ENCODE measurements around the gene KCNQ1. TPM values are rescaled to one million over a fixed set of nuclear protein-coding genes. Genes with fewer than 3 reads are reported as not detected.

KCNQ1 gene
- total RNA-seq, 1 experiment from 2014 or later: not detected

DNA sequence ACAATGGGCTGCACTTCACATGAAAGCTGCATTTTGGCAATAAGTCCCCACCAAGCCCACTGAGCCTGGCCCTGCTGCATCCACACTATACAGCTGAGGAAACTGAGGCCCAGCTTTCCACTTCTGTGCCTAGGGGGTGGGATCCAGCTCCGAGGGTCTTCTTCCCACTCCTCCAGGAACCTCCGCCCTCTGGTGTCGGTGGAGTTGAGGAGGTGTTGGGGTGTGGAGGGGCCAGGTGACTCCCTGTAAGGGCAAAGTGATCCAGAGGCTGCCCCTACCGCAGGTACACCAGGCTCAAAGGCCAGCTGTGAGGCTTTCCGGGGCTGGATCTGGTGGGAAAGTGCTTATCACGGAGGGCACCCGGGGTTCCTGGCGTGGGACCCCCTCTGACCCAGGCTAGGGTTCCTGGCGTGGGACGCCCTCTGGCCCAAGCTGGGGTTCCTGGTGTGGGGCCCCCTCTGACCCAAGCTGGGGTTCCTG is 125.0 kb downstream of the KCNQ1 start:
- no peaks in the 10 kb centered on the region for H3K9me3 Mint-ChIP-seq (ENCODE audit: unreplicated experiment)
- no peak overlapping the region for H3K27ac Mint-ChIP-seq (ENCODE audit: low read depth, unreplicated experiment)
- H3K27me3 Mint-ChIP-seq (ENCODE audit: insufficient read depth, unreplicated experiment): no peaks in the 10 kb centered on the region
- ChIA-PET CTCF (no interaction called here), POLR2A (interaction anchor here (0.5 kb wide), 1 partner anchor 104 kb away, joined by 4 read pairs; no protein-coding TSS in a partner anchor)
- H3K36me3 Mint-ChIP-seq (ENCODE audit: insufficient read depth, unreplicated experiment): no peaks in the 10 kb centered on the region
- intact Hi-C loops (cut with micrococcal nuclease): no loop called here
- BruUV-seq (replicated peaks): no TSS peak
- no peak overlapping the region for H3K4me3 Mint-ChIP-seq (ENCODE audit: unreplicated experiment)
- TF ChIP-seq, protein P1, sequence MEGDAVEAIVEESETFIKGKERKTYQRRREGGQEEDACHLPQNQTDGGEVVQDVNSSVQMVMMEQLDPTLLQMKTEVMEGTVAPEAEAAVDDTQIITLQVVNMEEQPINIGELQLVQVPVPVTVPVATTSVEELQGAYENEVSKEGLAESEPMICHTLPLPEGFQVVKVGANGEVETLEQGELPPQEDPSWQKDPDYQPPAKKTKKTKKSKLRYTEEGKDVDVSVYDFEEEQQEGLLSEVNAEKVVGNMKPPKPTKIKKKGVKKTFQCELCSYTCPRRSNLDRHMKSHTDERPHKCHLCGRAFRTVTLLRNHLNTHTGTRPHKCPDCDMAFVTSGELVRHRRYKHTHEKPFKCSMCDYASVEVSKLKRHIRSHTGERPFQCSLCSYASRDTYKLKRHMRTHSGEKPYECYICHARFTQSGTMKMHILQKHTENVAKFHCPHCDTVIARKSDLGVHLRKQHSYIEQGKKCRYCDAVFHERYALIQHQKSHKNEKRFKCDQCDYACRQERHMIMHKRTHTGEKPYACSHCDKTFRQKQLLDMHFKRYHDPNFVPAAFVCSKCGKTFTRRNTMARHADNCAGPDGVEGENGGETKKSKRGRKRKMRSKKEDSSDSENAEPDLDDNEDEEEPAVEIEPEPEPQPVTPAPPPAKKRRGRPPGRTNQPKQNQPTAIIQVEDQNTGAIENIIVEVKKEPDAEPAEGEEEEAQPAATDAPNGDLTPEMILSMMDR (IDR thresholded peaks at IDR 0.05; ENCODE audit: unreplicated experiment): no peak
- H3K4me1 Mint-ChIP-seq (ENCODE audit: insufficient read depth, unreplicated experiment): no peaks in the 10 kb centered on the region
- DNase-seq (ENCODE audit: unreplicated experiment): no peak

DNA sequence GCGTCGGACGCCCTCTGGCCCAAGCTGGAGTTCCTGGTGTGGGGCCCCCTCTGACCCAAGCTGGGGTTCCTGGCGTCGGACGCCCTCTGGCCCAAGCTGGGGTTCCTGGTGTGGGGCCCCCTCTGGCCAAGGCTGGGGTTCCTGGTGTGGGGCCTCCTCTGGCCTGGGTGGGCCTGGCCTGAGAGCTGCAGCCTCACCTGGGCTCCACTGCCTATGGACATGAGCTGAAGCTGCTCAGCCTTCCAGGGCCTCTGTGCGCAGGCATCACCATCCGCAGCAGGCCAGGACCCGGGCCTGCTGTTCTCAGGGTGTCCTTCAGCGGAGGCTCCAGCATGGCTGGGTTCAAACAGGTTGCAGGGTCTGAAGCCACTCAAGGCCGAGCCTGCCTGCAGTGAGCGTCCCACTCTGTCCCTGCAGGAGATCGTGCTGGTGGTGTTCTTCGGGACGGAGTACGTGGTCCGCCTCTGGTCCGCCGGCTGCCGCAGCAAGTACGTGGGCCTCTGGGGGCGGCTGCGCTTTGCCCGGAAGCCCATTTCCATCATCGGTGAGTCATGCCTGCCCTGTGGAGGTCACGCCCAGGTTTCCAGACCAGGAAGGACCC is 125.5 kb downstream of the KCNQ1 start:
- Mint-ChIP-seq H3K27ac (ENCODE audit: low read depth, unreplicated experiment) (no peak overlapping the region), H3K4me1 (ENCODE audit: insufficient read depth, unreplicated experiment) (no peaks in the 10 kb centered on the region), H3K27me3 (ENCODE audit: insufficient read depth, unreplicated experiment) (no peaks in the 10 kb centered on the region), H3K9me3 (ENCODE audit: unreplicated experiment) (no peaks in the 10 kb centered on the region), H3K4me3 (ENCODE audit: unreplicated experiment) (no peak overlapping the region), H3K36me3 (ENCODE audit: insufficient read depth, unreplicated experiment) (no peaks in the 10 kb centered on the region)
- intact Hi-C loops (cut with micrococcal nuclease): no loop called here
- no peak for DNase-seq (ENCODE audit: unreplicated experiment)
- TF ChIP-seq, protein P1 (IDR thresholded peaks at IDR 0.05; ENCODE audit: unreplicated experiment): no peak
- ChIA-PET CTCF (no interaction called here), POLR2A (interaction anchor here (0.5 kb wide), 1 partner anchor 104 kb away, joined by 4 read pairs; no protein-coding TSS in a partner anchor)
- no TSS peak for BruUV-seq (replicated peaks)

DNA sequence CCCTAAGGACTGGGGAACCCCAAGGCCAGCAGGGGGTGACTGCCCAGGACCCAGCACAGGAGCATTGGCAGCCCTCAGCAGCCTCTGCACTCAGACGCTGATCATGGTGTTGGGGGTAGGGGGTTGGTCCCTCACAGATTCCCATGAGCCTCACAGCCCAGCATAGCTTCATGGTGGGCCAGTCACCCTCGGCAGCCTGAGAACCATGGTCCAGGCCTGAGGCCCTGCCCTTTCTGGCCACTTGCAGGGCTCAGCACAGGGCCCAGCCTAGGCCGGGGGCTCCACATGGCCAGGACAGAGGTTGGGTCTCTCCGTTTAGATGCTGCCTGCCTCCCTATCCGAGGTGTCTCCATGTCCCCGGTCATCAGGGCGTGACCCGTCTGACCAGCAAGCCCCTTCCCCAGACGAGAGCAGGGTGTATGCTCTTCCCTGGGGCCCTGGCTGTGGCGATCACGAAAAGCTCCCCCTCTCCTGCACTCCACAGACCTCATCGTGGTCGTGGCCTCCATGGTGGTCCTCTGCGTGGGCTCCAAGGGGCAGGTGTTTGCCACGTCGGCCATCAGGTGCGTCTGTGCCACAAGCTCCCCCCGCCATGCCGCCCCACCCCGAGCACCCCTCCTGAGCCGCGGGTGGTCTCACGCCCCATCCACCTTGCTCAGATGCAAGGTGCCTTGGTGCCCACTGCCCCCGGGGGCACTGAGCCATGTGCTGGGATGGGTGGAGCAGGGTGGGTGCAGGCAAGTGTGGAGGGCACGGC is 126.2 kb downstream of the KCNQ1 start:
- CTCF ChIA-PET: no interaction called here
- H3K36me3 Mint-ChIP-seq (ENCODE audit: insufficient read depth, unreplicated experiment): no peaks in the 10 kb centered on the region
- H3K27me3 Mint-ChIP-seq (ENCODE audit: insufficient read depth, unreplicated experiment): no peaks in the 10 kb centered on the region
- intact Hi-C loops (cut with micrococcal nuclease): no loop called here
- DNase-seq (ENCODE audit: unreplicated experiment): no peak
- no TSS peak for BruUV-seq (replicated peaks)
- no peak overlapping the region for H3K4me3 Mint-ChIP-seq (ENCODE audit: unreplicated experiment)
- TF ChIP-seq, protein P1 (IDR thresholded peaks at IDR 0.05; ENCODE audit: unreplicated experiment): no peak
- no peaks in the 10 kb centered on the region for H3K9me3 Mint-ChIP-seq (ENCODE audit: unreplicated experiment)
- no peak overlapping the region for H3K27ac Mint-ChIP-seq (ENCODE audit: low read depth, unreplicated experiment)
- POLR2A ChIA-PET: no interaction called here
- no peaks in the 10 kb centered on the region for H3K4me1 Mint-ChIP-seq (ENCODE audit: insufficient read depth, unreplicated experiment)

DNA sequence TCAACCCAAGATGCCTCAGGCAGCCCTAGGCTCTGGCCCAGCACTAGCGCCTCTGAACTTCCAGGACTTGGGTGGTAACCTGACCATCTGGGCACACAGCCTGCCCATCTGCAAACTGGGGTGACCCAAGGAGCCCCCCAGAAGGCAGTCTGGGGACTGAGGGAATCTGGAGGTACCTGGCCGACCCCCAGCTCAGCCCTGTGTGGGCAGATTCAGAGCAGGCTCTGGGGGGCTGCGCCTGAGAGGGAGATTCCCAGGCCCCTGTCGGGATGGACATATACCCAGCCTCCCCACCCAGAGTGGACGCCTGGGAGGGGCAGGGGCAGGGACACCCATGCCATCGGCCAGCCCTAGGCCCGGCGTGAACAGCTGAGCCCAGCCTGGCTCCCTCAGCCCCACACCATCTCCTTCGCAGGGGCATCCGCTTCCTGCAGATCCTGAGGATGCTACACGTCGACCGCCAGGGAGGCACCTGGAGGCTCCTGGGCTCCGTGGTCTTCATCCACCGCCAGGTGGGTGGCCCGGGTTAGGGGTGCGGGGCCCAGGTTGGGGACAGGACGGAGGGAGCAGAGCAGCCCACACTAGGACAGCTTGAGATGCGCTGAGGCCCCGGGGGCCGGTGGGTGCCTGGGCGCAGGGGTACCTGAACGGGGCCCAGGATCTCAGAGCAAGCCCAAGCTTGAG is 126.9 kb downstream of the KCNQ1 start:
- TF ChIP-seq, protein P1 (IDR thresholded peaks at IDR 0.05; ENCODE audit: unreplicated experiment): no peak
- no peaks in the 10 kb centered on the region for H3K36me3 Mint-ChIP-seq (ENCODE audit: insufficient read depth, unreplicated experiment)
- ChIA-PET CTCF (no interaction called here), POLR2A (no interaction called here)
- H3K4me3 Mint-ChIP-seq (ENCODE audit: unreplicated experiment): no peak overlapping the region
- no peak overlapping the region for H3K27ac Mint-ChIP-seq (ENCODE audit: low read depth, unreplicated experiment)
- no peaks in the 10 kb centered on the region for H3K27me3 Mint-ChIP-seq (ENCODE audit: insufficient read depth, unreplicated experiment)
- no peaks in the 10 kb centered on the region for H3K4me1 Mint-ChIP-seq (ENCODE audit: insufficient read depth, unreplicated experiment)
- intact Hi-C loops (cut with micrococcal nuclease): no loop called here
- H3K9me3 Mint-ChIP-seq (ENCODE audit: unreplicated experiment): no peaks in the 10 kb centered on the region
- BruUV-seq (replicated peaks): no TSS peak
- no peak for DNase-seq (ENCODE audit: unreplicated experiment)

Data from MCF 10A (cell line).